GM21619 (cell line): ENCODE measurements around the gene KRT15.

ENCODE experiments used
- ATAC-seq: cut with Tn5 transposase; IDR thresholded peaks from one replicate; pipeline ENCODE4 v1.9.1; 2021; ENCODE audit not compliant: unreplicated experiment

Gene KRT15

DNA sequence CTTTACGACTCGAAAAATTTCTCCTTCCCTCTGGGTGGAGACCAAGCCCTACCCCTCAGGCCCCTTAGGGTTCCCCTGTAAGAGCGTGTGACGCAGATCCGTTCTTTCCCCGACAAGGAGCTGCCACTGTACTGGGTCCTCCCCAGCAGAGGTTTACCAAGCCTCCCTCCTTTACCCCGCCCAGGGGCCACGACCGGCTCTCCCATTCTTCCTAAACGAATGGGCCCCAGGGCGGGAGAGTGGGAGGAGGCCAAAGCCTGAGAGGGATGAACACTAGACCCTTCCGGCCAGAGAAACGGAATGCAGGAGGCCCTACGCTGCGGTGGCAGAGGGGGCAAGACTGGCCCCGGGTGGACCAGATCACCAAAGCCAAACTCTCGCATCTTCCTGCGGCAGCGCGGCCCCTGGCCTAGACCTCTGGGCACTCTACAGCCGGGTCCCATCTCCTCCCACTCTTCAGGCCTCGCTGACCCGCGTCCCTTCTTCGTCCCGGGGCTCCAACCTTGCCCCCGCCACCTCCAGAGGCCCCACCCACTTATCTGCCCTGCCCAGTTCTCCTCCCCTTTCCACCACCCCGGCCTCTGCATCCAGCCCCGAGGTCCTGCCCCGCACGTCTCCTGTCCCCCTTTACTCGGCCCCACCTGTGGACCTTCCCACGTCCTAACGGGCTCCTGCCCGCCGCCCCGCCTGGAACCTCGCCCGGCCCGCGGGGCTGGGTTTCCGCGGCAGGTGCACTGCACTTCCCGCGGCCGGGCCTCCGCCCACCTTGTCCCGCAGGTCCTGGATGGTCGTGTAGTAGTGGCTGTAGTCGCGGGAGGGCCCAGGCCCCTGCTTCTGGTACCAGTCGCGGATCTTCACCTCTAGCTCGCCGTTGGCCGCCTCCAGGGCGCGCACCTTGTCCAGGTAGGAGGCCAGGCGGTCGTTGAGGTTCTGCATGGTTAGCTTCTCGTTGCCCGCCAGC is 8.7 kb upstream of the KRT15 start:
- no peak for ATAC-seq

DNA sequence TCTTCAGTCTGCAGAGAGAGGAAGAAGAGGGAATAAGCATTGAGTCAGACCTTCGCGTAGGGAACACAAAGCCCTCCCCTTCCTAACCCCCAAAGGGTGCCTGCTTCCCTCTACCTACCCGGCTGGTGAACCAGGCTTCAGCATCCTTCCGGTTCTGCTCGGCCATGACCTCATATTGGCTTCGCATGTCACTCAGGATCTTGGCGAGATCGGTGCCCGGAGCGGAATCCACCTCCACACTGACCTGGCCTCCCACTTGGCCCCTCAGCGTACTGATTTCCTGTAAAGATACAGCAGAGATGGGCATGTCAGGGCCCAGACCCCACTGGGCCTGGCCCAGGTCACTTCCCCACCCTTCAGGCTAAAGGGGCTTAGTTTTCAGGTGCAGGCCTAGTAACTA is 5.6 kb upstream of the KRT15 start:
- no peak for ATAC-seq

DNA sequence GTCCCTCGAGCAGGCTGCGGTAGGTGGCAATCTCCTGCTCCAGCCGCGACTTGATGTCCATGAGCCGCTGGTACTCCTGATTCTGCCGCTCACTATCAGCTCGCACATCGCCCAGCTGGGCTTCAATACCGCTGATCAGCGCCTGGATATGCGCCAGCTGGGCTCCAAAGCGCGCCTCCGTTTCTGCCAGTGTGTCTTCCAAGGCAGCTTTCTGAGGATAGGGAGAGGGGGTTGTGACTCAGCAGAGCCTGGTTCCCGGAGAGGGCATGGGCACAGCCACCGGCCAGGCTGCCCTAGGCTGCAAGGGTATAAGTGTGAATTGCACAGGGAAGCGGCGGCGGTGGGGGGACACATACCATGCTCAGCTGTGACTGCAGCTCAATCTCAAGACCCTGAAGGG is 5.1 kb upstream of the KRT15 start:
- no peak for ATAC-seq

DNA sequence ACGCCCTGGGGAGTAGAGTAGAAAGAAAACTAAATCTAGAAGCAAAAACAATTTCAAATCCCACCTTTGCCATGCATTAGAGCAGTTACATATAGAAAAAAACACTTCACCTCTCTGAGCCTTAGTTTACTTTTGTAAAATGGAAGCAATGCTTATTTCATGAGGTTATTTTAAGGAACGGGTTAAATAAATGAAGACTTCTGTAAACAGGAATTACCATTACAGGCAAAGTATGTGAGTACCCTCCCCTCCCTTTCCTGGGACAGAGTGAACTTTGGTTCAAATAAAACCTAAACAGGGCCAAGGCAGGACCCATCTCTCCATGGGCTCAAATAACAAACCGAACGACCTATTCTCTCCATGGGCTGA is 4.5 kb upstream of the KRT15 start:
- no peak for ATAC-seq

DNA sequence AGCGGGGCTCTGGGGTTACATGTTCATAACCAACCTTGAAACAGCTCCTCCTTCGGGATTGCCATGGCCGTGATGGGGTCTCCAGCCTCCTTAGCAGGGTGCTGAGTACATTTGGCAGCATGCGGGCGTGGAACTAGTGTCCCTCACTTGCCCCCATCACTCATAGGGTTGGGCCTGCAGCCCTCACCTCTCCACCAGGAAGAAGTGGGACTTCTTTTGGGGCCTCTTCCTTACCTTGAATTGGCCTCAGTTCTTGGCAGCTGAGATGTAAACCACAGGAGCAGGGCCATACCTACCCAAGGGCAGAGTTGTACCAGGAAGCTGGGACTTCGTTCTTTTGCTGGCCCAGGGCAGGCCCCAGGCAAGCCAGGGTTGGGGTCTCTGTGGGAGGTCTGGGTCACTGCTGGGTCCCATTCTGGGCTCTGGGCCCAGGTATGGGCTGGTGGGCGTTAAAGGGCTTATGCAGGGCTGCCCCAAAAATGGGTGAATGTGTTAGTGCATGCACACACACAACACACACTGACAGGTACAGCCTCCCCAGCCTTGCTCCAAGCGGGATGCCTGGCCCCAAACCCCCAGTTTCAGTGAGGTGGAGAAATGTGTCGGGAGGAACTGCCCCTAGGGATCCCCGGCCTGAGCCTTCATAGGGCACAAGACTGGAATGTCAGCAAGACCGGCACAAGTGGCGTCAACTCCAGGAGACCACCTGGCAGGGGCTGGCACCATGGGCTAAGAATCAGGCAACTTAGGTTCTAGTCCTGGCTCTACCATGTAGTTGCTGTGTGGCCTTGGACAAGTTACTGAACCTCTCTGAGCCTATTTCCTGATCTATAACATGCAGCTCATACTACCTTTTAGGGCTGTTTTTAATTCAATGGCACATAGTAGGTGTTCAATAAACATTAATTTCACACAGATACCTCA is 3.9 kb upstream of the KRT15 start:
- no peak for ATAC-seq

DNA sequence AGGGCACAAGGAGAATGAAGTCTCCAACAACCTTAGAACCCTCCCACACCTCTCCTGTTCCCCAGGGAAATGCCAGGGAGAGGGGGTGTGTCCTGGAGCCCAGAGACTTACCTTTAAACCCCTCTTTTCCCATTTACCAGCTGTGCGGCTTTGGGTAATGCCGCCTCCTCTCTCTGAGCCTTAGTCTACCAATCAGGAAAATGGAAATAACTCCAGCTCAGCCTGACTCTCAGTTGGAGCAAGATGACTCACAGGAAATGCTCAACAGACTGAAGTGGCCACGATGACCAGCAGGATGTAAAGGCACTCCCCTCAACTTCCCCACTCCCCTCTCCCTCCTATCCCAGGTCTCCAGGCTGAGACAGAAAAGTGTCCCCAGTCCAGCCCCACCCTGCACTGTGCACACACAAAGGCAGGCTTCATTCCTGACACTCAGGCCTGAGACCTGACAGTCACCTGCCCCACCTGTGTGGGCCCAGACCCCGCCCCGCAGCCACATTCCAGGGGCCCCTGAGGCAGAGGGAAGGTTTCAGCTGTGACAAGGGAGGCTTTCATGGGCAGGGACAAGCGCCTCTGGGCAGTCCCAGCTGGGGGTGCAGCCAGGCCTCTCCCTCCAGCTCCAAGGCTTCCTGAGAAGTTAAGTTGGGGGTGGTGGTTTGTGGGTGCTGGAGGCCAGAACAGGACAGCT is 3.0 kb upstream of the KRT15 start:
- ATAC-seq, result no peak

DNA sequence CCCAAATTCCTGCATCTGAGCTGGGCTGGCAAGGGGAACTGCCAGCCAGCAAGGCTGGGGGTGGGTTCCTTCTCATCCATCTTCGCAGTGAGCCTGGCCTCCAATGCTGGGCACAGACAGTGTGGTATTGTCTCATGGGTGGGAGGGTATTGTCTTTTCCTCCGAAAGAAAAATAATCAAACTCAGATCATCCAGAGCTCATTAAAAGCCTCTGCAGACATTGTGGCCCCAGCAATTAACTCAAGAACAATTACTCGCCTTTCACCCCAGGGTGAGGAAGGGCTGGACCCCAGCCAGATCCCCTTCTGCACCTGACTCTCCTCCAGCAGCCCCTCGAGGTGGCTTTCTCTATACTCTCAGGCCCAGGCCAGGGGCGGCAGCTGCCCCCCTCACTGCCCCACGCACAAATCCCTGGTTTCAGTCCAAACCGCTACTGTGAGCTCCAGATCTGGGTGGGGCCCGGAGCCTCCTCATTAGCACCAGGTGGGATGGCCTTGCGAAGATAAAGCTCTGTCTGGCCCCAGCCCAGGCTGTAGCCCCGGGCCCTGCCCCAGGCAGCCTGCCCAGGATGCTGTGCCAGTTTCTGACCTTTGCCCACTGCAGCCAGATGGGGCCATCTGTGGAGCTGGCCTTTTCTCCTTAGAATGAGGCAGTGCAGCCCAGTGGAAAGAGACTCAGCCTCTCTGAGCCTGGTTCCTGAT is 2.3 kb upstream of the KRT15 start:
- no peak for ATAC-seq

DNA sequence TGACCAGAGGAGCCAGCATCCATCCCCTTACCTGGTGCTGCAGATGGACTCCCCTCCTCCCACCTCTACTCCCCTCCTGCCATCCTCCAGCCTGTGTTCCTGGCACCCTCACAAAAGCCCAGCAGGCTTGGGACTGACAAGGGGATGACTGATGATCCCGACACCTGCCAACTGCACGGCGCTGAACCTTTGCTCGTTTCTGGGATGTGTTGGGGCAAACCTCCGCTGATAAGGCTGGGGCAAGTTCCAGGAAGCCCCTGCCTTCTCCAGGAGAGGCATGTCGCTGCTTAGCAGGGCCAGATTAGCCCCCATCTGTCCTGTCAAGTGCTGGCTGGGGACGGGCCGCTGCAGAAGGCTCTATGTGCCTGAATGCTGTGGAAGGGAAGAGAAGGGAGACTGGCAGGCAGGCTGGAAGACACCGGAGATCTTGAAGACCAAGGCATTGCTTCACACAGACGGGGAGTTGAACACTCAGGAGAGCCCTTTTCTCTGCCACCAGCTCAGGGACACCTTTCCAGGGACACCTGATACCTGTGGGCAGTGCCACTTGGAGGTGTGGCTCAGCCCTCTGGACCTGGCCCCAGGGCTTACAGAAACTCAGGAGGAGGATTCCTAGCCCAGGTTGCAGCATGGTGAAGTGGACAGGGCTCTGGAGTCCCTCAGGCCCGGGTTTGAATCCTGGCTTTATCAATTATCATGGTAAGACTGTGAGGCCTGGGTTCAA is 973 bp upstream of the KRT15 start:
- no peak for ATAC-seq

DNA sequence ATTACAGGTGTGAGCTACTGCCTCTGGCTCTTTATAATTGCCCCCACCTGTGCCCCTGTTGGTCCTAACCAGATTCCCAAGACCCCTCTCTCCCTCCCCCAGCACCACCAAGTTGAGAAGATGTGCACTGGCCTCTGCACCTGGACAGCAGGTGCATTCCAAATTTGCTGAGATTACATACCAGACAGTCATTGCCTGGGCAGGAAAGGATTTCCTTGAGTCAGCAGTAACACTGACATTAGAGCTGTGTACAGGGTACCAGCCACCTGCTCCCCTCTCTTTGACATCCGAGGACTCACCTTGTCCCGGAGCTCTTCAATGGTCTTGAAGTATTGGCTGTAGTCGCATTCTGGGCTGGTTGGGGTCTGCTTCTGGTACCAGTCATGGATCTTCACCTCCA is 659 bp downstream of the KRT15 start:
- ATAC-seq, result no peak

DNA sequence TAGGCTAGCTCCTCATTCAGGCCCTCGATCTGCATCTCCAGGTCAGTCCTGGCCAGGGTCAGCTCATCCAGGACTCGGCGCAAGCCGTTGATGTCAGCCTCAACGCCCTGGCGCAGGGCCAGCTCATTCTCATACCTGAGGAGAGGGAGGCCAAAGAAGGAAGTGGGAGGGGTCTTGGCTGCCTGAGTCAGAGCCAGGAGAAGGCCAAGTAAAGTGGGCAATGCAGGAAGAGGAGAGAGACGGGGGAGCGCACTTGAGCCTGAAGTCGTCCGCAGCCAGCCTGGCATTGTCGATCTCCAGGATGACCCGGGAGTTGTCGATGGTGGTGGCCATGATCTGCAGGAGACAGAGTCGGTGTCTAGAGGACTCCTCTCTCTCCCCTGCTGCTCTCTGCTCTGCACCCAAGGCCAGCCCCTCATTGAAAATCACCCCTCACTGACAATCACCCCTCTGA is 1.8 kb downstream of the KRT15 start:
- no peak for ATAC-seq

DNA sequence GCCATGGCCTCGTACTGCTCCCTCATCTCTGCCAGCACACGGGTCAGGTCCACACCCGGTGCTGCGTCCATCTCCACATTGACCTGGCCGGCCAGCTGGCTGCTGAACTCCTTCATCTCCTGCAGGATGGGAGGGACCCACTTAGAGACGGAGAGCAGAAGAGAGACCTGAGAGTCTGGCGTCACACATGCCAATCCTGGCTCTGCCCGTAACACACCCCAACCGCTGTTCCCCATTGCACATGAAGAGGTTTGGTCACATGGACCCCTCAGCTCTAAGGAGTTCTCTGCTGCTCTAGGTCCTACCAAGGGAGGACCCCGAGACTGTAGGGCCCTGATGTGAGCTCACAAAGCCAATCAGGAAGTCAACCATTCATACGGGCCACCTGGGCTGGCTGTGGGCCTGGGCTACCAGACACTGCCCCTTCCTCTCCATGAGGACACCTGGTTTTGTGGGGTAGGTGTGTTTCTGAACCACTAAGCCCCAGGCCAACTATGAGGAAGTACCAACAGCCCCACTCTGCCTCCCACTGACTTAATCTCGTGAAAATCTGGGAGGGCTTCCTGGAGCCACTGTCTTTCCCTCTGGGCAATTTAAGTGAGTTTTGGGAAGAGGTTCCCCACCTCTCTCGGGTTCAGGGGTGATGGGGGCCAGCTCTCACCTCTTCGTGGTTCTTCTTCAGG is 2.4 kb downstream of the KRT15 start:
- no peak for ATAC-seq

DNA sequence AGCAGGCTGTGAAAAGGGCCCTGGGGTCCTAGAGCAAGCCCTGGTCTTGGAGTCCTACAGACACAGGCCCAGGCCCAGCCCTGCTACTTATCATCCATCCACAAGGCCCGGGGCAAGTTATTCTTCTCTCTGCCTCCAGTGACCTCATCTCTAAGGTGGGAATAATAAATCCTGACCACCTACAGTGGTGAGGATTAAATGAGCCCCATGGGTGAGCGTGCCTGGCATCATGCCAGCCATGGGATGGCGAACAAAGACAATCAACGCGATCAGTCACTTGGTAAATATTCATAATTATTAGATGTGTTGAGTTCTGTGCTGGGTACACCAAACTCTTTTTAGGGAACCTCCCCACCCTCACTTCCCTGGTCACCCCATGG is 5.5 kb downstream of the KRT15 start:
- no peak for ATAC-seq

DNA sequence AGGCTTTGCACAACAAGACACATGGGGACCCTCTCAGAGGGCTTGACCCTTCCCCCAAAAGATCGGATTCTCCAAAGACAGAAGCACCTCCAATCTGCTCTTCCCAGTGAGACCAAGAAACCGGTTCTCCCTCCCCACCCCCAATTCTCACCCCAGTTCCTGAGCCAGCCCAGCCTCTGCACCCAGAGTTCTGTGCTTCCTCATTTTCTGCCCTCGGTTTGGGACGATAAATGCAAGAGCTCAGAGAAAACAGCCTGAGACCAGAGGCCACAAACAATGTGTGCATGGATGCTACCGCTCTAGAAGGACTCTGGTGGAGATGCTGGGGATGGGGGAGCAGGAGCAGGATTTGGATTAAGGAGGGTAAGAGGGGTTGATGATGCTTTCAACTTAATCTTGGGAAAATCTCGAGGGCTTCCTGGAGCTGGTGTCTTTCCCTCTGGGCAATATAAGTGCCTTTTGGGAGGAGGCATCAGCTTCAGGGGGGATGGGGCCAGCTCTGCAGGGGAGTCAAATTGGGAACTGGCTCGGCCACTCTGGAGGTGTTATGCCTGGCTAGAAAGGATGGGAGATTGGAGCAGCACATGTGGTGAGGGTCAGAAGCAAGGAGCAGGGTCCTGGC is 6.0 kb downstream of the KRT15 start:
- ATAC-seq, result no peak

DNA sequence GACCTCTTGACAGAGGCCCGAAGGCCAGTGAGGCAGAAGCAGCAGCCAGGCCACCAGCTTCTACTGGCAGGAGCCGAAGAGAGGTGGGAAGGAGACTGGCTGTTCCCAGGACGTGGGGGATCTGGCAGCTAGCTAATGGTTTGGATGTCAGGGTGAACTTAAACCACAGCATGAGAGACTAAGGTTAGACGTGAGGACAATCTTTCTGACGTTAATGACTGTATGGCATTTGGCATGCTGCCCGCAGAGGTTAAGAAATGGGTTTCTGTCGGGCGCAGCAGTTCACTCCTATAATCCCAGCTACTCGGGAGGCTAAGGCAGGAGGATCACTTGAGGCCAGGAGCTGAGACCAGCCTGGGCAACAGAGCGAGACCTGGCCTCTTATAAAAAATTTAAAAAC is 7.0 kb downstream of the KRT15 start:
- ATAC-seq, result no peak

DNA sequence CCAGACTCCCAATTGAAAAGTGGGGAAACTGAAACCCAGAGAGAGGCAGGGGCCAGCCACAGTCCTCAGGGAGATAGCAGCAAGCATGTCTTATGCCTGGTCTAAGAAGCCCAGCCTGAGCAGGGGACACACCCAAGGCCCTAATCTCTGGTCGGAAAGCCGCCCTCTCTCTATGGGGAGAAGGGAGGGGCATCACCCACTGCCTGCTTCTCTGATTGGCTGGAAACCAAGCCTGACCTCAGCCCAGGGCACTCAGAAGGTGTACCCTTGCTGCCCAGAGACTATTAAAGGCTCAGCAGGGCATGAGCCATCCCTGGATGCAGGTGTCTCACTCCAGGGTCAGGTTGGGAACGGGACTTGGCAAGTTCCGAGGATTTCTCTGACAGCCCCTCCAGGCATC is 7.6 kb downstream of the KRT15 start:
- ATAC-seq, result no peak

DNA sequence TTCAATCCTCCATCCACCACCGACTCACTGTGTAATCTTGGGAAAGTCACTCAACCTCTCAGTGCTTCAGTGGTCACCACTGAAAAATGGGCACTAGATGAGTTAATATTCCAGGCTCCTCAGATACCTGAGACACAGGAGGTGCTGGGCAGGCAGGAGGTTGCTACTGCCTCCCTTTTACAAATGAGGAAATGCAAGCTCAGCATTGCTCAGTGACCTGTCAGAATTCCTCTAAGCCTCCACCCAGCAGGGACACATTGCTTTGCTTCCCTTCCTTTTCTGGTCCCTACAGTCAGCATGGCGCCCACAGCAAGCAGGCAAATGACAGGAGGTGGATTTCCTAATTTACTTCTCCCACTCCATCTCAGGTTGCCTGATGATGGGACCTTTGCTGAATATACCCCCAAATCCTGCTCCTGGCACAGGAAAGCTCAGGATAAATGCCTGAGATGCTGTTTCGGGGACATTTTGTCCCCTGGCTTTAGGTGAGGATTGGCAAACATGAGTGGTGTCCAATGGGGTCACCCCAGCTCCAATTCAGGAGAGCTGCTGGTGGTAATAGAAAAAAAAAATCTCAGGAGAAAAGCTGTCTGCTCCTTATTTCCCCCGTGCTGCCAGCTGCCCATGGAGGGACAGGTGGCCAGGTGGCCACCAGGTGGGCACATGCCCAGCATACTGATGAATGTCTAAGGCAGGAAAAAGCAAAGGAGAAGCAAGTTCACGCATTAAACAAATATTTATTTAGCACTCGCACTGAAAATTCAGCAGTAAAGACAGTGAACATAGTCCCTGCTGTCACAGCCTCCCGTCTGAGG is 8.2 kb downstream of the KRT15 start:
- ATAC-seq, result no peak

DNA sequence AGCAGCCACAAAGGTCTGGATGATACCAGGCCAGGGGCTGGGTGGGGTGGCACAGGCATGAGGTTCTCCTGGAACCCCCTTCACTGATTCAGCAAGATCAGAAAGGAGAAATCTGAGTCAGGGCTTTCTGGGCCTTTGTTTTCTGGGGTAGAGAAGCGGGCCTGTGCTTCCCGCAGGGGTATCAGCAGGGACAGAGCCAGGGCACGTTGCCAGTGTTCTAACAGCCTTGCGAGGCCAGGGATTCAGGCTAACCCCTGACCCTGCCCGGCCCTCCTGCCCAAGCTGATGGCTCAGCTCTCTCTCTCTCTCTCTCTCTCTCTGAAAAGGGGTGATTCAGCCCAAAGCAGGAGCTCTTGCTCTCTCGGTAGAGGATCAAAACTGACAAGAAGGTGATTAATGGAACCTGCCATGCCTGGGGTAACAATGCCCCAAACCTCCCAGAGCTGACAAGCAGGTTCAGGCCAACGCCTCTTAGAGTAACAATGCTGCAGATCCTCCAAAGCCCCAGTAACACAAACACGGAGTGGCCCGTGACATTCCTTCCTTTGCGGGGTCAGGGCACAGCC is 11.3 kb downstream of the KRT15 start:
- no peak for ATAC-seq
